Activated CD8-positive, alpha-beta memory T cell treated with anti-CD3 and anti-CD28 coated beads, Interleukin-2, amount 50 U/mL, for 48 hours (primary cell): ENCODE results near the gene ELOVL7.
"Not testable (repeated sequence)": the region's sequence is repeated elsewhere in the genome, so short reads cannot be mapped to it uniquely, and the experiment has no call there.

Experiments
- DNase-seq: peaks from one replicate; pipeline ENCODE4 v3.0.0-alpha.2; 2020

ELOVL7 gene

DNA sequence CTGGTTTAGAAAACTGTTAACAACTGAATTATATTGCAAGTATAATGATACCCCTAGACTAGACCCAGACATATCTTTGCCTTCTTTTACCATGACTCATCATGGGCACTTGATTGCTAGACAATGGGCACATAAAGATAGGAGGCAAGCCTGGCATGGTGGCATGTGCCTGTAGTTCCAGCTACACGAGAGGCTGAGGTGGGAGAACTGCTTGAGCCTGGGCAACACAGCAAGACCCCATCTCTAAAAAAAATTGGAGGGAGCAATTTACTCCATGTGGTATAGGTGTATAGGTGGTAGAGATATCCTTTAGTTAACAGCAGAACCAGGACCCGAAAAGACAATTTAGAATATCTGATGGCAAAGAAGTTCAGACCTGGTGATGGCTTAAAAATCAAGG lies 51.6 kb downstream of the ELOVL7 start:
- no peak for DNase-seq

DNA sequence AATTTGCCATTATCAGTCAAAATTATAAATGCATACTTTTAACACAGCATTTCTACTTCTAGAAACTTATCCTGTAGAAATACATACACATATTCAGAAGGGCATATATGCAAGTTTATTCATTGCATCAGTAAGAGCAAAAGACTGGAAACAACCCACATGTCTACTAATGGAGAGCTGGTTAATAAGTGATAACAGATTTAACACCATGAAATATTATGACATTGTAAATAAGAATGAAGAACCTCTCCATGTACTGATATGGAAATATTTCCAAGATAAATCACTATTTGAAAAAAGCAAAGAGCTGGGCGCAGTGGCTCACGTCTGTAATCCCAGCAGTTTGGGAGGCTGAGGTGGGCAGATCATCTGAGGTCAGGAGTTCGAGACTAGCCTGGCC lies 54.5 kb downstream of the ELOVL7 start:
- no peak for DNase-seq

GRCh38 chr5:60788863-60789513 lies 55.1 kb downstream of the ELOVL7 start:
- no peak for DNase-seq

GRCh38 chr5:60779466-60779865 lies 64.6 kb downstream of the ELOVL7 start:
- no peak for DNase-seq

- DNase-seq = no peak
Observed at GRCh38 chr5:60776343-60776742, 67.7 kb downstream of the ELOVL7 start.

- DNase-seq = no peak
Observed at GRCh38 chr5:60765019-60765709, 78.9 kb downstream of the ELOVL7 start.

GRCh38 chr5:60763061-60763460 lies 81.0 kb downstream of the ELOVL7 start:
- DNase-seq = no peak

DNA sequence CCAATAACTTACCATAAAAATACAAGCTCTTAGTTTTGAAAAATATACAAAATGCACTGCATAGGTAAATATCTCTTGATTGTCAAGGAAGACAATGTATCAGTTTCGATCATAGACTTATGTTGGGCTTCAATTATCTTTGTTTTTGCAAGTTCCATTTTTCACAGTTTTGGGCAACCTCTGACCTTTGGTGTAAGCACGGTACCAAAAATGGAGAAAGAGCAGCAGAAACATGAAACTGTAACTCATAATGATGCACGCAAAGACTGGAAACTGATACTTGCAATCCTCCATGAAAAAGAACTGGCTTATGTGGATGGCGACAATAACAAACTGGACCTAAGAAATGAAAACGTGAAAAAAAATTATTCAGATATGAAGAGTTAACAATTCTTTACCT lies 89.6 kb downstream of the ELOVL7 start:
- no peak for DNase-seq

GRCh38 chr5:60744682-60745081 lies 99.4 kb downstream of the ELOVL7 start:
- DNase-seq = no peak

DNA sequence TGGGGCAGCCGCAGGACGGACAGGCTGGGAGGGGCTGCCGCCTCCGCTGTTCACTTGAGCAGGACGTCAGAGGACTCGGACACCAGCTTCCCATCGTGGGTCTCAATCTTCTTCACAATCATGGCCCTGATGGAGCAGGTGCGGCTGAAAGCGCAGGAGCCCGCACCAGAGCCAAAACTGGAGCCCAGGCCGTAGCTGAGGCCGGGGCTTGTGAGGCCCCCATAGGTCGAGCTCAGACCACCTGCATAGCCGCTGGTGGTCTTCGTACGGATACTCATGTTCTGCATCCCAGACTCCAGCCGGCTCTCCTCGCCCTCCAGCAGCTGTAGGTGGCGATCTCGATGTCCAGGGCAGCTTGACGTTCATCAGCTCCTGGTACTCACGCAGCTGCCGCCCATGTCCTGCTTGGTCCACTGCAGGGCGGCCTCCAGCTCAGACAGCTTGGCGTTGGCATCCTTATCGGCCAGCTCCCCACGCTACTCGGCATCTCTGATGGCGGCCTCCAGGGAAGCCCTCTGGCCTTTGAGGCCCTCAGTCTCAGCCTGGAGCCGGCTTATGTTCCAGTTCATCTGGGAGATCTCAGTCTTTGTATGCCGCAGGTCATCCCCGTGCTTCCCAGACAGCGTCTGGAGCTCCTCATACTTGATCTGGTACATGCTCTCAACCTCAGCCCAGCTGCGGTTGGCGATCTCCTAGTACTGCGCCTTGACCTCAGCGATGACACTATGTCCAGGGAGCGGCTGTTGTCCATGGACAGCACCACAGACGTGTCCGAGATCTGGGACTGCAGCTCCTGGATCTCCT lies 100.4 kb downstream of the ELOVL7 start:
- no peak for DNase-seq

GRCh38 chr5:60740322-60740721 lies 103.7 kb downstream of the ELOVL7 start:
- no peak for DNase-seq

- DNase-seq = no peak
Observed at GRCh38 chr5:60738933-60739332, 105.1 kb downstream of the ELOVL7 start.

DNA sequence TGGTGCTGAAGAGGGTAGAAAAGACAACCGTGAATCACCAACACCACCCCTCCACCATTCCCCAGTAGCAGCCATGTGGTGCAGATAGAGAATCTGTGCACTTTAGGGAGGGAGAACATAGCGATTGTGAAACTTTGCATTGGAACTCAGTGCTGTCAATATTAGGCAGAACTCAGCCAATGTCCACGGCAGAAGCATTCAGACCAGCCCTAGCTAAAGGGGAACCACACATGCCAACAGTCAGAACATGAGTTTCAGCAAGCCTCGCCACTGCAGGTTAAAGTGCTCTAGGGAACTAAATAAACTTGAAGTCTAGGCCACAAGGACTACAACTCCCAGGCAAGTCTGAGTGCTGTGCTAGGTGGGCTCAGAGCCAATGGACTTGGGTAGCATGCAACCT lies 105.6 kb downstream of the ELOVL7 start:
- no peak for DNase-seq

DNA sequence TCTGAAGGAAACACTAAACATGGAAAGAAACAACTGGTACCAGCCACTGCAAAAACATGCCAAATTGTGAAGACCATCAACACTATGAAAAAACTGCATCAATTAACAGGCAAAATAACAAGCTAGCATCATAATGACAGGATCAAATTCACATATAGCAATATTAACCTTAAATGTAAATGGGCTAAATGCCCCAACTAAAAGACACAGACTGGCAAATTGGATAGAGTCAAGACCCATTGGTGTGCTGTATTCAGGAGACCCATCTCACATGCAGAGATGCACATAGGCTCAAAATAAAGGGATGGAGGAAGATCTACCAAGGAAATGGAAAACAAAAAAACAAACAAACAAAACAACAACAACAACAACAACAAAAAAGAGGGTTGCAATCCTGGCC lies 113.2 kb downstream of the ELOVL7 start:
- DNase-seq = not testable (repeated sequence)

DNA sequence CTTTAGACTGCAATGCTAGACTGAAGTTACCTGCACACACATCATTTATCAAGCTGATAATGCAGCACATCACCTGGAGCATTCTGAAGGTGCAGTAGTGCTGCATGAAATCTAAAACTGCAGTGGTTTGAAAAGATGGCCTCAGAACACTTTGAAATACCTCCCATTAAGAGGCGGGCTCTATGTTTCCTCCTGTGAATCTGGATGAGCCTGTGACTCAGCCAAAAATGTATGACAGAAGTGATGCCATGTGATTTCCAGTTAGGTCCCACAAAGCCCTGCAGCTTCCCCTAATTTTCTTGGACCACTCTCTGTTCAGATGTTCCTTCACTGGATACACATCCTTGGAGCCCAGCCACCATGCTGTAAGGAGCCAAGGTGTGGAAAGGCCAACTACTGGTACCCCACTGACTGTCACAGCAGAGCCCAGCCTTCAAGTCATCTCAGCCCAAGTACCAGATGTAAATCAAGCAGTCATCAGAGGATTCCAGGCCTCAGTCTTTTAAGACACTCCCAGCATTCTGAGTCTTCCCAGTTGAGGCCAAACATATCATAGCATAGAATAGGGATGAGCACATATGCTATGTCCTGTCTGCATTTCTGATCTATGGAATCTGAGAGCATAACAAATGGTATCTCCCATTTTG lies 116.9 kb downstream of the ELOVL7 start:
- no peak for DNase-seq

- no peak for DNase-seq
Observed at GRCh38 chr5:60724126-60724525, 119.9 kb downstream of the ELOVL7 start.

GRCh38 chr5:60722416-60722815 lies 121.7 kb downstream of the ELOVL7 start:
- DNase-seq = no peak

- no peak for DNase-seq
Observed at GRCh38 chr5:60719329-60719728, 124.7 kb downstream of the ELOVL7 start.

DNA sequence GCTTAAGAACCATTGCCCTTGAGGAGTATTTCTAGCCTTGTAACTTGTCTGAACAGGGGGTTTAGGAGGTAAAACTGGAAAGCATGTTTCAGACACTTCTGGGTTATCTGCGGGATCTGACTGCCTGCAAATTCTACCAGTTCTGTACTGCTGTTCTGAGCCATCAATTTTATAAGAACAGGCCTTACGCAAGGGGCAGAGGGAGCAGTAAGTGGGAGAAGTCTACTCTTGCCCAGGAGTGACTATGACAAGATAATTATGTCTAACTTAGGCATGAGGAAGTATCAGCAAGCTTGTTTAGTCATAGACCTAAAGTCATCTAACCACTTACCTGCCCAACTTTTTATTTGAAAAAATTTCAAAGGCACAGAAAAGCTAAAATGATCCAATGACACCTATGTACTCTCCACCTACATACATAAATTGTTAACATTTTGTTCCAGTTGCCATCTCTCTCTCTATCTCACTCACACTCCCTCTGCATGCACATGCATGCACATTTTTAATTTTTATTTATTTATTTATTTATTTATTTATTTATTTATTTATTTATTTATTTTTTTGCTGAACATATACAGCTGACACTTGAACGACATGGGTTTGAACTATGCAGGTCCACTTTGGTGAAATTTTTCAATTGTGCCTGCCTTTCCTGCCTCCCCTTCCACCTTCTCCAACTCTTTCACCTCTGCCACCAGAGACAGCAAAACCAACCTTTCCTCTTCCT lies 125.7 kb downstream of the ELOVL7 start:
- no peak for DNase-seq

DNA sequence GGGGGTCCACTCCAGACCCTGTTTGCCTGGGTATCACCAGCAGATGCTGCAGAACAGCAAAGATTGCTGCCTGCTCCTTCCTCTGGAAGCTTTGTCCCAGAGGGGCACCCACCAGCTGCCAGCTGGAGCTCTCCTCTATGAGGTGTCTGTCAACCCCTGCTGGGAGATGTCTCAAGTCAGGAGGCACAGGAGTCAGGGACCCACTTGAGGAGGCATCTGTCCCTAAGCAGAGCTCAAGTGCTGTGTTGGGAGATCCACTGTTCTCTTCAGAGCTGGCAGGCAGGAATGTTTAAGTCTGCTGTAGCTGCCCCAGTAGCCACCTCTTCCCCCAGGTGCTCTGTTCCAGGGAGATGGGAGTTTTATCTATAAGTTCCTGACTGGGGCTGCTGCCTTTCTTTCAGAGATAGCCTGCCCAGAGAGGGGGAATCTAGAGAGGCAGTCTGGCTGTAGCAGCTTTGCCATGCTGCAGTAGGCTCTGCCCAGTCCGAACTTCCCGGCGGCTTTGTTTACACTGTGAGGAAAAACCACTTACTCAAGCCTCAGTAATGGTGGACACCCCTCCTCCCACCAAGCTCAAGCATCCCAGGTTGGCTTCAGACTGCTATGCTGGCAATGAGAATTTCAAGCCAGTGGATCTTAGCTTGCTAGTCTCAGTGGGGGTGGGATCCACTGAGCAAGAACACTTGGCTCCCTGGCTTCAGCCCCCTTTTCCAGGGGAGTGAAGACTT lies 128.7 kb downstream of the ELOVL7 start:
- DNase-seq = not testable (repeated sequence)

- no peak for DNase-seq
Observed at GRCh38 chr5:60712950-60713349, 131.1 kb downstream of the ELOVL7 start.

- DNase-seq = not testable (repeated sequence)
Observed at GRCh38 chr5:60711892-60712291, 132.2 kb downstream of the ELOVL7 start.
